GM23248 (cell line): ENCODE data around the gene COCH. TPM values are rescaled to one million over a fixed set of nuclear protein-coding genes. Genes with fewer than 3 reads are reported as not detected.

Experiments used
- DNase-seq: peaks from one replicate; pipeline ENCODE4 v3.0.0-alpha.2; 2015
- H2AFZ ChIP-seq: fragments of 200-600 bp; sonication (generic); 2 replicates; pipeline ENCODE4 v1.6.1; 2016; ENCODE audit warnings: antibody characterized with exemption
- H3F3A ChIP-seq: fragments of 200-600 bp; sonication (generic); 2 replicates; pipeline ENCODE4 v1.6.1; 2016; ENCODE audit warnings: mild to moderate bottlenecking, antibody characterized with exemption, mixed run types; ENCODE audit not compliant: insufficient read depth
- H3K27ac ChIP-seq: fragments of 200-600 bp; sonication (generic); 2 replicates; pipeline ENCODE4 v1.5.1; 2016; ENCODE audit warnings: mild to moderate bottlenecking
- H3K27me3 ChIP-seq: fragments of 200-600 bp; sonication (generic); replicated peaks from 2 replicates; pipeline ENCODE4 v1.6.1; 2016; ENCODE audit warnings: mild to moderate bottlenecking; ENCODE audit not compliant: insufficient read depth
- H3K36me3 ChIP-seq: fragments of 200-600 bp; sonication (generic); 2 replicates; pipeline ENCODE4 v1.6.1; 2016; ENCODE audit warnings: low read depth, mild to moderate bottlenecking
- H3K4me1 ChIP-seq: fragments of 200-600 bp; sonication (generic); 2 replicates; pipeline ENCODE4 v1.6.1; 2016; ENCODE audit warnings: mild to moderate bottlenecking; ENCODE audit not compliant: insufficient read depth
- H3K4me2 ChIP-seq: fragments of 200-600 bp; sonication (generic); one replicate; pipeline ENCODE4 v1.6.1; 2016; ENCODE audit warnings: mild to moderate bottlenecking; ENCODE audit not compliant: unreplicated experiment
- H3K4me3 ChIP-seq: fragments of 200-600 bp; sonication (generic); 2 replicates; pipeline ENCODE4 v1.5.1; 2016; ENCODE audit warnings: mild to moderate bottlenecking
- H3K79me2 ChIP-seq: fragments of 200-600 bp; sonication (generic); 2 replicates; pipeline ENCODE4 v1.6.1; 2016; ENCODE audit warnings: mild to moderate bottlenecking; ENCODE audit not compliant: insufficient read depth
- H3K9ac ChIP-seq: fragments of 200-600 bp; sonication (generic); 2 replicates; pipeline ENCODE4 v1.6.1; 2016; ENCODE audit warnings: mild to moderate bottlenecking
- H3K9me2 ChIP-seq: fragments of 200-600 bp; sonication (generic); 2 replicates; pipeline ENCODE4 v1.6.1; 2016; ENCODE audit warnings: mixed run types, mild to moderate bottlenecking, moderate library complexity; ENCODE audit not compliant: insufficient read depth
- H3K9me3 ChIP-seq: fragments of 200-600 bp; sonication (generic); one replicate; pipeline ENCODE4 v1.6.1; 2017; ENCODE audit warnings: low read depth
- H4K20me1 ChIP-seq: fragments of 200-600 bp; sonication (generic); 2 replicates; pipeline ENCODE4 v1.6.0; 2016; ENCODE audit not compliant: insufficient read depth
- EZH2 ChIP-seq: fragments of 200-600 bp; sonication (generic); IDR thresholded peaks from 2 replicates; pipeline ENCODE4 v1.6.1; 2018; ENCODE audit warnings: antibody characterized with exemption, mild to moderate bottlenecking; ENCODE audit not compliant: insufficient read depth, poor library complexity, severe bottlenecking
- EZH2phosphoT487 ChIP-seq: fragments of 200-600 bp; sonication (generic); IDR thresholded peaks from 2 replicates; pipeline ENCODE4 v1.6.1; 2018; ENCODE audit warnings: antibody characterized with exemption, moderate library complexity, mild to moderate bottlenecking, low read depth; ENCODE audit not compliant: insufficient read depth
- WGBS, 2 experiments: methylation state at CpG; one replicate each; pipeline ENCODE4 v1.1.6; 2015 to 2017; ENCODE audit warnings: low lambda C conversion rate in 2 of 2, low coverage in 1 of 2; ENCODE audit errors: missing lambda C conversion rate in 2 of 2; 5-methylcytosine and 5-hydroxymethylcytosine counted together
- in situ Hi-C: fragments of 300-500 bp; cut with MboI; formaldehyde crosslinking; loops from 2 replicates; pipeline ENCODE4 v1.15.0; 2020
- polyA plus RNA-seq: library from polyadenylated mRNA; unstranded; fragments of >200 nt; fragmentation: Nextera tagmentation; extraction: Ambion mirVana; gene quantifications from 2 replicates; pipeline ENCODE4 v1.2.1, GENCODE V29; 2016
- total RNA-seq: library from RNA; depleted of rRNA; stranded (reverse); fragments of >200 nt; shearing (Covaris generic); gene quantifications from 2 replicates; pipeline ENCODE4 v1.2.3, GENCODE V29; 2014

The COCH gene
- total and polyA plus RNA-seq, 2 experiments from 2014 or later, result not detected

DNA sequence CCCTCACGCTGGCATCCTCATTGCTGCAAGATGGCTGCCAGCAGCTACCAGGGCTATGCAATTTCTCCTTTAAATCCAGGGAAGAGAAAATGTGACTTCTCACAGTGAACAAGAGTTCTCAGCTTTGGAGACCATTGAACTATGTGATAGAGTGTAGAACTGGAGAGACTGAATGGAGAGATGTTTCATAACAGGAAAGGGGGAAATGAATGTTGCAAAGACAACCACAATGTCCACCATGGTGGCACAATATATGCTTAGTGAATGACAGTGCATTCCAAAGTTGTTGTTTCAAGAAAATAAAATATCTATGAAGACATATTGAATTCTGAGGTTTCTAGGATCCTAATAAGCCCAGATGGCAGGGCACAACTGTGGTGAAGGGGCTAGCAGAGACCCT lies 13.2 kb upstream of the COCH start:
- in situ Hi-C loops, result no loop called here
- WGBS, 2 experiments, result 6 to 9% methylated on average over 1 of the region's 1 CpG
- TF ChIP-seq EZH2, result no peak
- TF ChIP-seq EZH2phosphoT487, result no peak

DNA sequence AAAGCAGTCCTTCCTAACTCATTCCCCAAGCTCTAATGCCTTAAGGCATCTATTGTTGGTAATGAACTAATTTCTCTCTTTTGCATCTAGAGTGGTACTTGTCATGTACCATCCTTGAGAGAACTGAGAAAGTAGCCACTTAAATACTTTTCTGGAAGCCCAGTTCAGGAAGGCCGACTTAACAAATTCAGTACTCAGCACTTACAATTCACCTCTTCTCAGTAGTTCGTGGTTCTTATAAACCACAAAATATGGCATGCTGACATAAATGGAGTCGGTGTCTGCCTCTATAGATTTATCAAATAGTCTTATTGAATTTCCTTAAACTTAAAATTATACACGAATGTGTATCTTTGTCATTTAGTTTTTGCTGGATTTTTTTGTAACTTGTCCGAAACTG lies 9.4 kb upstream of the COCH start:
- 48% methylated on average over 5 of the region's 5 CpGs for WGBS, 2 experiments
- Histone ChIP-seq H3F3A (no peaks in the 10 kb centered on the region), H3K79me2 (no peaks in the 10 kb centered on the region), H3K9me2 (no peaks in the 10 kb centered on the region), H3K9me3 (no peaks in the 10 kb centered on the region), H3K36me3 (no peaks in the 10 kb centered on the region), H3K4me3 (no peak overlapping the region), H3K4me2 (no peak overlapping the region), H2AFZ (no peak overlapping the region), H3K27ac (no peak overlapping the region), H3K4me1 (no peaks in the 10 kb centered on the region), H4K20me1 (no peaks in the 10 kb centered on the region), H3K9ac (no peak overlapping the region), H3K27me3 (peaks cover 30% of the 10 kb centered on the region; the same call in 1 of the 2 replicates)
- no peak for DNase-seq
- TF ChIP-seq EZH2phosphoT487 (no peak), EZH2 (no peak)
- in situ Hi-C loops, result no loop called here

More for the DNA sequence above, 13.2 kb upstream of the COCH start:
- no peak overlapping the region for H2AFZ ChIP-seq
- H4K20me1 ChIP-seq, result no peaks in the 10 kb centered on the region
- no peak overlapping the region for H3K9ac ChIP-seq
- H3K4me2 ChIP-seq, result no peak overlapping the region
- no peaks in the 10 kb centered on the region for H3K79me2 ChIP-seq
- peaks cover 39% of the 10 kb centered on the region for H3K27me3 ChIP-seq
- no peaks in the 10 kb centered on the region for H3K4me1 ChIP-seq
- no peak overlapping the region for H3K4me3 ChIP-seq
- H3K9me2 ChIP-seq, result no peaks in the 10 kb centered on the region
- no peaks in the 10 kb centered on the region for H3K9me3 ChIP-seq
- H3K27ac ChIP-seq, result no peak overlapping the region
- H3K36me3 ChIP-seq, result no peaks in the 10 kb centered on the region
- no peaks in the 10 kb centered on the region for H3F3A ChIP-seq
- no peak for DNase-seq

DNA sequence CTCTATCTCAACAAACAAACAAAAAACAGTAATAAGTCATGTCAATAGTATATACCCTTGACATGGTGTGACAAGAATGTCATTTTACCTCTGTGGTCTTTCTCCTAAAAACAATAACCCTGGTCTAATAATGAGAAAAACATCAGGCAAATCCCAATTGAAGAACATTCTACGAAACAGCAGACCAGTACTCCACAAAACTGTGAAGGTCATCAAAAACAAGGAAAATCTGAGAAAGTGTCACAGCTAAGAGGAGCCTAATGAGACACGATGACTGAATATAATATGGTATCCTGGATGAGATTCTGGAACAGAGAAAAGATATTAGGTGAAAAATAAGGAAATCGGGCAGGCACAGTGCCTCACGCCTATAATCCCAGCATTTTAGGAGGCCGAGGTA lies 5.6 kb upstream of the COCH start:
- no peaks in the 10 kb centered on the region for H3K9me3 ChIP-seq
- no peaks in the 10 kb centered on the region for H3F3A ChIP-seq
- peaks cover 28% of the 10 kb centered on the region for H3K27me3 ChIP-seq
- H3K36me3 ChIP-seq, result no peaks in the 10 kb centered on the region
- no peak overlapping the region for H3K27ac ChIP-seq
- no peaks in the 10 kb centered on the region for H3K79me2 ChIP-seq
- no peaks in the 10 kb centered on the region for H4K20me1 ChIP-seq
- no peak for TF ChIP-seq EZH2
- TF ChIP-seq EZH2phosphoT487, result no peak
- H3K9me2 ChIP-seq, result no peaks in the 10 kb centered on the region
- WGBS, 2 experiments, result 64 to 65% methylated on average over 5 of the region's 5 CpGs
- in situ Hi-C loops, result no loop called here
- H3K4me3 ChIP-seq, result no peak overlapping the region
- H3K9ac ChIP-seq, result no peak overlapping the region
- H3K4me1 ChIP-seq, result no peaks in the 10 kb centered on the region
- no peak overlapping the region for H2AFZ ChIP-seq
- DNase-seq, result no peak
- H3K4me2 ChIP-seq, result no peak overlapping the region

DNA sequence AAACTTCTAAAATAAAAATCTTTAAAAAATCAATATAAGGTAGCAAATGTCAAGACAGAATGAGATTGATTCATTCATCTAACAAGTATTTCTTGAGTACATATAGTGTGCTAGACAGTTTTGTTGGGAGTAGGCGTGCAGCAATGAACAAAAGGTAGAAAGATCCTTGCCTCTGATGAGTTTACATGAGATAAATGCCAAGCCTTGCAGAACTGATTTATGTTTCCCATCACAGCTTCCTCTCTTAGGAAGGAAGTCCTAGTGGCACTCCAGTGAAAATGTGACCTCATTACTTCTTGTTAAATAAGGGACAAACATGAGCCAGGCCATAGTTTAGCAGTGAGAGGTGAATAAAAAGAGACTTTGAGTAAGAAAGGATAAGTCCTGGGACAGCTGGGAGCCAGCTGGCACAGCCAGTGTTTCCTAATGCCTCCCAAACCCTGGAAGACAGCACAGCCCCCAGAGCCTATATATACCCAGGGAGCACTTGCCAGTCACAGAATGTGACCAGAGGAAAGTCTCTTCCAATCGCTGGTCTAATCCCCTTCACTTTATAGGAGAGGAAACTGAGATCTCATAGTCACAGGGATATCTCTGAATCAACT lies 4.7 kb upstream of the COCH start:
- H3K9ac ChIP-seq, result no peak overlapping the region
- no peaks in the 10 kb centered on the region for H3K36me3 ChIP-seq
- H3K4me3 ChIP-seq, result no peak overlapping the region
- no peak overlapping the region for H3K27ac ChIP-seq
- no peak for TF ChIP-seq EZH2
- no peak for TF ChIP-seq EZH2phosphoT487
- no peaks in the 10 kb centered on the region for H3F3A ChIP-seq
- no peaks in the 10 kb centered on the region for H3K9me3 ChIP-seq
- 50 to 62% methylated on average over 2 of the region's 2 CpGs for WGBS, 2 experiments
- no peaks in the 10 kb centered on the region for H3K4me1 ChIP-seq
- peaks cover 29% of the 10 kb centered on the region for H3K27me3 ChIP-seq
- no peak for DNase-seq
- no peak overlapping the region for H2AFZ ChIP-seq
- H3K79me2 ChIP-seq, result no peaks in the 10 kb centered on the region
- in situ Hi-C loops, result no loop called here
- H4K20me1 ChIP-seq, result no peaks in the 10 kb centered on the region
- H3K4me2 ChIP-seq, result no peak overlapping the region
- H3K9me2 ChIP-seq, result no peaks in the 10 kb centered on the region
